Transverse colon (tissue), 4 donors: ENCODE measurements around the gene RARS1.

Experiments used
- CTCF ChIP-seq, 5 experiments: fragments of 200-600 bp in 3 of 5; fragments of 450-650 bp in 2 of 5; sonication (generic) in 3 of 5; IDR thresholded peaks; 1 replicate in 2 of 5; 2 replicates in 3 of 5; pipeline ENCODE4 v1.5.1; 2016 to 2017; ENCODE audit warnings: antibody characterized with exemption in 5 of 5, inconsistent platforms in 3 of 5, mild to moderate bottlenecking in 2 of 5, moderate library complexity in 1 of 5
- EP300 ChIP-seq: sonication (generic); formaldehyde crosslinking; IDR thresholded peaks from one replicate; pipeline ENCODE4 v1.6.1; 2017; ENCODE audit warnings: antibody characterized with exemption, low read depth
- POLR2A ChIP-seq: fragments of 450-650 bp; IDR thresholded peaks from one replicate; pipeline ENCODE4 v1.6.1; 2016; ENCODE audit warnings: antibody characterized with exemption, mild to moderate bottlenecking, moderate library complexity
- POLR2AphosphoS5 ChIP-seq, 3 donors: sonication (generic); formaldehyde crosslinking; IDR thresholded peaks; one replicate each; pipeline ENCODE4 v1.6.1; 2016; ENCODE audit warnings: antibody characterized with exemption in 3 of 3

GRCh38 chr5:168513861-168514428 is 27.7 kb downstream of the RARS1 start:
- TF ChIP-seq POLR2AphosphoS5 (IDR thresholded peaks at IDR 0.05) (no peak), CTCF (IDR thresholded peaks at IDR 0.05) (no peak), POLR2A (no peak), EP300 (no peak)
